PC-3 (cell line): ENCODE results near the gene TMC6. TPM values are rescaled to one million over a fixed set of nuclear protein-coding genes. Genes with fewer than 3 reads are reported as not detected.
A peak's percentile ranks its signal among the peaks of the same experiment; 100 is the strongest.

Source experiments
- ATAC-seq: fragments of 200-7000 bp; cut with Tn5 transposase; 2 replicates; pipeline ENCODE4 v1.9.1; 2020; ENCODE audit warnings: mild to moderate bottlenecking, moderate library complexity
- BruUV-seq: library from RNA; stranded (reverse); fragments of 400-500 nt; replicated peaks from 2 replicates; lab custom pipeline; 2021; lab: Mats Ljungman, UMichigan
- CTCF ChIA-PET: fragments of 300-600 bp; sonication (Branson Sonifier 250); formaldehyde crosslinking; loops from one replicate; lab custom pipeline; 2022; ENCODE audit warnings: antibody characterized with exemption; lab: Charles Lee
- POLR2A ChIA-PET: fragments of 300-600 bp; sonication (Branson Sonifier 250); formaldehyde crosslinking; loops from one replicate; lab custom pipeline; 2022; ENCODE audit warnings: antibody characterized with exemption; ENCODE audit not compliant: unreplicated experiment; lab: Charles Lee
- DNase-seq: peaks from one replicate; pipeline ENCODE4 v3.0.0-alpha.2; 2015
- H2AFZ ChIP-seq: fragments of 300-600 bp; sonication (generic); 2 replicates; pipeline ENCODE4 v1.6.0; 2016; ENCODE audit warnings: antibody characterized with exemption, low read length
- H3F3A ChIP-seq: fragments of 300-600 bp; sonication (generic); one replicate; pipeline ENCODE4 v1.6.0; 2017; ENCODE audit warnings: antibody characterized with exemption, low read length, control low read depth, mild to moderate bottlenecking; ENCODE audit not compliant: unreplicated experiment
- H3K27ac ChIP-seq: fragments of 300-600 bp; sonication (generic); 2 replicates; pipeline ENCODE4 v1.5.1; 2016; ENCODE audit warnings: mild to moderate bottlenecking, low read length
- H3K27me3 ChIP-seq: fragments of 300-600 bp; sonication (generic); 2 replicates; pipeline ENCODE4 v1.6.1; 2016; ENCODE audit warnings: low read length, mixed read lengths
- H3K36me3 ChIP-seq: fragments of 300-600 bp; sonication (generic); 2 replicates; pipeline ENCODE4 v1.6.1; 2016; ENCODE audit warnings: low read depth, mixed run types, low read length, mixed read lengths
- H3K4me1 ChIP-seq: fragments of 300-600 bp; sonication (generic); 2 replicates; pipeline ENCODE4 v1.5.1; 2016; ENCODE audit warnings: low read length; ENCODE audit not compliant: insufficient read depth
- H3K4me2 ChIP-seq: fragments of 300-600 bp; sonication (generic); 2 replicates; pipeline ENCODE4 v1.6.0; 2016; ENCODE audit warnings: low read length
- H3K4me3 ChIP-seq: fragments of 300-600 bp; sonication (generic); 2 replicates; pipeline ENCODE4 v1.5.1; 2016; ENCODE audit warnings: mild to moderate bottlenecking, low read length, mixed read lengths
- H3K79me2 ChIP-seq: fragments of 300-600 bp; sonication (generic); 2 replicates; pipeline ENCODE4 v1.6.1; 2017; ENCODE audit warnings: low read length, mixed read lengths
- H3K9ac ChIP-seq: fragments of 300-600 bp; sonication (generic); 2 replicates; pipeline ENCODE4 v1.6.0; 2016; ENCODE audit warnings: mild to moderate bottlenecking, low read length
- H3K9me2 ChIP-seq: fragments of 300-600 bp; sonication (generic); replicated peaks from 2 replicates; pipeline ENCODE4 v1.6.1; 2016; ENCODE audit warnings: mixed run types, low read length, mixed read lengths
- H3K9me3 ChIP-seq: fragments of 300-600 bp; sonication (generic); 2 replicates; pipeline ENCODE4 v1.6.1; 2016; ENCODE audit warnings: low read length, mixed read lengths
- H4K20me1 ChIP-seq: fragments of 300-600 bp; sonication (generic); 2 replicates; pipeline ENCODE4 v1.6.1; 2016; ENCODE audit warnings: low read length, mixed read lengths
- CTCF ChIP-seq: fragments of 300-600 bp; sonication (generic); conservative IDR thresholded peaks from 2 replicates; pipeline ENCODE4 v1.5.1; 2017; ENCODE audit warnings: antibody characterized with exemption, low read depth, mild to moderate bottlenecking, low read length
- EZH2 ChIP-seq: fragments of 300-600 bp; sonication (generic); IDR thresholded peaks from one replicate; pipeline ENCODE4 v1.6.1; 2017; ENCODE audit warnings: antibody characterized with exemption, mild to moderate bottlenecking, low read length; ENCODE audit not compliant: unreplicated experiment
- EZH2phosphoT487 ChIP-seq: fragments of 300-600 bp; sonication (generic); IDR thresholded peaks from 2 replicates; pipeline ENCODE4 v1.6.1; 2018; ENCODE audit warnings: mild to moderate bottlenecking, antibody characterized with exemption, low read length, borderline replicate concordance
- intact Hi-C: fragments of 100-400 bp; cut with micrococcal nuclease; formaldehyde crosslinking; loops from 2 replicates; pipeline ENCODE4 v1.9.0; 2023
- total RNA-seq: library from RNA; depleted of rRNA; stranded (reverse); fragments of >200 nt; gene quantifications from 2 replicates; pipeline ENCODE4 v1.2.3, GENCODE V29; 2014

TMC6 gene
- total RNA-seq, 1 experiment from 2014 or later, result 97.3 TPM

- no peaks in the 10 kb centered on the region for H4K20me1 ChIP-seq
- CTCF ChIA-PET, result no interaction called here
- intact Hi-C loops, result no loop called here
- BruUV-seq, result no TSS peak
- H3K9ac ChIP-seq, result no peak overlapping the region
- no peaks in the 10 kb centered on the region for H3K9me2 ChIP-seq
- POLR2A ChIA-PET, result no interaction called here
- H2AFZ ChIP-seq, result peak overlapping the region; percentile 33; the same call in 1 of the 2 replicates
- H3F3A ChIP-seq, result peaks cover 3% of the 10 kb centered on the region
- H3K9me3 ChIP-seq, result no peaks in the 10 kb centered on the region
- H3K4me2 ChIP-seq, result peak overlapping the region; percentile 82
- H3K4me3 ChIP-seq, result peak overlapping the region; percentile 55
- peaks cover 27% of the 10 kb centered on the region for H3K4me1 ChIP-seq
- ATAC-seq (no peak), DNase-seq (no peak)
- TF ChIP-seq EZH2phosphoT487, result no peak
- TF ChIP-seq EZH2, result no peak
- TF ChIP-seq CTCF, result no peak
- no peaks in the 10 kb centered on the region for H3K36me3 ChIP-seq
- peaks cover 16% of the 10 kb centered on the region for H3K79me2 ChIP-seq
- H3K27me3 ChIP-seq, result no peaks in the 10 kb centered on the region
- H3K27ac ChIP-seq, result no peak overlapping the region
Measured at GRCh38 chr17:78131172-78132083, 2.9 kb upstream of the TMC6 start.

DNA sequence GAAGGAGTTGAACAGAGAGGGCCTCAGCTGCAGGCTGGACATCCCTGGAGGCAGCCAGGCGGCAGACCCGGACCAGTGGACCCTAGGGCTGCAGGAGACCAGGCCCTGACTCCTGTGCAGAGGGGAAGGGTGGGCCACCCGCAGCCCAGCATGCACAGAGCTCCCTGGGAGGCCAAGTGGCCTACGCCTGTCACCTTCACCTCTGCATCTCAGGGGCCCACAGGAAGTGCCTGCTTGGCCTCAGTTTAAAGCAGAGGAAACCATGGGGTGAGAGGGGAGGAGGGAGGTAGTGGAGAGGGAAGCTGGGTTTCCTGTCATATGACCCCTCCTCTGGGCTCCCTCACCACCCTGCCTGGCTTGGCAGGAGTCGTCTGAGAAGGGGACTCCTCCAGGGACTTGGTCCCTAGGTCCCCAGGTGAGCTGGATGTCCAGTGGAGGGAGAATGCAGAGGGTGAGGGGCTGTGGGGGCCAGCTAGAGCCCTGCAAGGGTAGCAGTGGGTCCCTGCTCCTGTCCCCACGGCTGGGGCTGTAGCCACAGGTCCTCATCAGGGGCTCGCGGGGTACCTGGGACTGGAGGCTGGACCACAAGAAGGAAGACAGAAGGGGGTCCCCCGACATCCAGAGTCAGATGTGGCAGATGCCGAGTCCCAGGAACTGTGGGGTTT lies 2.0 kb upstream of the TMC6 start, which contains the start of gene TMC8:
Gene TMC8 (plus strand): TSS at position 335 of the 665 bp plus-strand sequence. CDS start 818 bp downstream, outside the sequence.
- H2AFZ ChIP-seq, result no peak within 1 kb of the TSS
- peaks cover 3% of the 10 kb centered on the region for H3F3A ChIP-seq
- peak within 1 kb of the TSS; percentile 55 for H3K4me3 ChIP-seq
- H4K20me1 ChIP-seq, result no peaks in the 10 kb centered on the region
- ChIA-PET POLR2A (interaction anchor here (0.5 kb wide), 1 partner anchor 10 kb away, joined by 3 read pairs; no protein-coding TSS in a partner anchor), CTCF (no interaction called here)
- no TSS peak for BruUV-seq
- peaks cover 27% of the 10 kb centered on the region for H3K4me1 ChIP-seq
- H3K9ac ChIP-seq, result no peak within 1 kb of the TSS
- no peaks in the 10 kb centered on the region for H3K9me3 ChIP-seq
- H3K27ac ChIP-seq, result no peak within 1 kb of the TSS
- intact Hi-C loops, result no loop called here
- DNase-seq, result no peak
- H3K79me2 ChIP-seq, result peaks cover 23% of the 10 kb centered on the region
- peak within 1 kb of the TSS; percentile 82 for H3K4me2 ChIP-seq
- H3K27me3 ChIP-seq, result no peaks in the 10 kb centered on the region
- ATAC-seq, result no peak
- H3K9me2 ChIP-seq, result no peaks in the 10 kb centered on the region
- no peaks in the 10 kb centered on the region for H3K36me3 ChIP-seq
- TF ChIP-seq CTCF (no peak), EZH2 (no peak), EZH2phosphoT487 (no peak)
